Measurements from ENCODE around the gene PGAP3.
"Not testable (repeated sequence)": the region's sequence is repeated elsewhere in the genome, so short reads cannot be mapped to it uniquely, and the experiment has no call there.

PGAP3 gene

DNA sequence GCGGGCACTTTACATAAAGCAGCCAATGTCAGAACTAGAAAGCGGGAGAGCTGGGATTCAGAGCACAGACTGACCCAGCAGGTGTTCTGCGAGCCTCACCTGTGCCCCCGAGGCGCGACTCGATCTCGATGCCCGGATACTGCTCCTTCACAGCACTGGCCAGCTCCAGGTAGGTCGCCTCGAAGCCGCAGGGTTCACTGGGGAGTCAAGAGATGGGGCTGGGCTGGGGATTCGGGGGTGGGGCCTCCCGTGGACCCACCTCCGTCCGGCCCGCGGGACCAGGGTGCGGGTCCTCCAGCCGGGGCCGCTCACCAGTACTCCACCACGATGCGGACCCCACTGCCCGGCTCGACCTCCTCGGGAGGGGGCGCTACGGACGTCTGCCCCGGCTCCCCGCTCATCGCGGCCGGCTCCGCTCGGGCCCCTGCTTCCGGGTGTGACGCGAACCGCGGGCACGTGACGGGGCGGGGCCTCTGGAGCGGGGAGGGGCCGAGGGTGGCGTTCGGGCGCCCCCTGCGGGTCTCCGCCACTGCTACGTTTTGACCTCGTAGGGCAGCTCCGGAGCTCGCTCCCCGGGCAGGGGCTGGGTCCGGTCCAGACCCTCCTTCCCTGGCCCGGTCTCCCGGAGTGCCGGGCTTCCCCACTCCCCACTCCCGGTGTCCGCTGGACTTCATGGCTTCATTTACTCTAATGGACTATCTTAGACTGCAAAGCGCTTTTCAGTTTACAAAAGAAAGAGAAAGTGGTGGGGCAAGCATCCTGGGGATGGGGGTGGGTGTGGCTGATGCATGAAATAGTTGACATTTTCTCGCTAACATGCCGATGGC, 42.5 kb upstream of the PGAP3 start, which contains the start of gene MIEN1:
TSS of gene MIEN1 (minus strand) at position 438 of the 827 bp plus-strand sequence. CDS start at position 401, 37 bp downstream.
- H3K4me3 Mint-ChIP-seq = peak within 1 kb of the TSS; percentile 88
- no peaks in the 10 kb centered on the region for H3K36me3 Mint-ChIP-seq (ENCODE audit: low read depth)
- peaks cover 22% of the 10 kb centered on the region for H3K27me3 Mint-ChIP-seq (ENCODE audit: low read depth, poor library complexity)
- H3K9me3 Mint-ChIP-seq = no peaks in the 10 kb centered on the region
- DNase-seq = peak; percentile 96
- TF ChIP-seq, protein P1, sequence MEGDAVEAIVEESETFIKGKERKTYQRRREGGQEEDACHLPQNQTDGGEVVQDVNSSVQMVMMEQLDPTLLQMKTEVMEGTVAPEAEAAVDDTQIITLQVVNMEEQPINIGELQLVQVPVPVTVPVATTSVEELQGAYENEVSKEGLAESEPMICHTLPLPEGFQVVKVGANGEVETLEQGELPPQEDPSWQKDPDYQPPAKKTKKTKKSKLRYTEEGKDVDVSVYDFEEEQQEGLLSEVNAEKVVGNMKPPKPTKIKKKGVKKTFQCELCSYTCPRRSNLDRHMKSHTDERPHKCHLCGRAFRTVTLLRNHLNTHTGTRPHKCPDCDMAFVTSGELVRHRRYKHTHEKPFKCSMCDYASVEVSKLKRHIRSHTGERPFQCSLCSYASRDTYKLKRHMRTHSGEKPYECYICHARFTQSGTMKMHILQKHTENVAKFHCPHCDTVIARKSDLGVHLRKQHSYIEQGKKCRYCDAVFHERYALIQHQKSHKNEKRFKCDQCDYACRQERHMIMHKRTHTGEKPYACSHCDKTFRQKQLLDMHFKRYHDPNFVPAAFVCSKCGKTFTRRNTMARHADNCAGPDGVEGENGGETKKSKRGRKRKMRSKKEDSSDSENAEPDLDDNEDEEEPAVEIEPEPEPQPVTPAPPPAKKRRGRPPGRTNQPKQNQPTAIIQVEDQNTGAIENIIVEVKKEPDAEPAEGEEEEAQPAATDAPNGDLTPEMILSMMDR (IDR thresholded peaks at IDR 0.05) = peak; percentile 84
- no peak within 1 kb of the TSS for H3K27ac Mint-ChIP-seq
- H3K4me1 Mint-ChIP-seq = peaks cover 10% of the 10 kb centered on the region

DNA sequence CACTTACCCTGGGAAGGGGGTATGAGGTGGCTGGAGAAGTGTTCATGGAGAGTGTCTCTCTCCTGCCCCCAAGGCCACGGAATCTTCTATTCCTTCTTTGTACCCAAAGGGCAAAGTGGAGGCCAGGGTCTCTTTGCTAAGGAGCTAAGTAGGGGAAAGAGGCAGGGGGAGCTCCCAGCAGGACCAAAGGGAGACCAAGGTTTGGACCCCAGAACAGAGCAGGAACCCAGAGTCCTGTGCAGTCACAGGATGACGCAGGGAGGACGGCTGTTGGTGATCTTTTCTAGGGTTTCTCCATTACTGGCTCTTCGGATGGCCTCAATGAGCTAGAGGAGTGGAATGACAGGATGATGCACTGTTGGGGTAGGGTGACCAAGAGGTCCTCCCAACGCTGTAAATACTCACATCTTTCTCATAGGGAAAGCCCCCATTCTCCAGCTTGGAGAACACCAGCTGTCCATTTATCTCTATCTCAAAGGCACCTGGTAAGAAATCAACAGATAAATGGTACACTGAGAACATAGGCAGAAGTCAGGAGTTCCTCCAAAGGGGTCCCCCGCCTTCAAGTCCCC, 41.5 kb upstream of the PGAP3 start:
- Mint-ChIP-seq H3K4me1 (peaks cover 10% of the 10 kb centered on the region), H3K4me3 (peak overlapping the region; percentile 88), H3K9me3 (no peaks in the 10 kb centered on the region), H3K27ac (no peak overlapping the region), H3K36me3 (ENCODE audit: low read depth) (peaks cover 5% of the 10 kb centered on the region), H3K27me3 (ENCODE audit: low read depth, poor library complexity) (peaks cover 21% of the 10 kb centered on the region)
- no peak for DNase-seq
- TF ChIP-seq, protein P1 (IDR thresholded peaks at IDR 0.05) = no peak

DNA sequence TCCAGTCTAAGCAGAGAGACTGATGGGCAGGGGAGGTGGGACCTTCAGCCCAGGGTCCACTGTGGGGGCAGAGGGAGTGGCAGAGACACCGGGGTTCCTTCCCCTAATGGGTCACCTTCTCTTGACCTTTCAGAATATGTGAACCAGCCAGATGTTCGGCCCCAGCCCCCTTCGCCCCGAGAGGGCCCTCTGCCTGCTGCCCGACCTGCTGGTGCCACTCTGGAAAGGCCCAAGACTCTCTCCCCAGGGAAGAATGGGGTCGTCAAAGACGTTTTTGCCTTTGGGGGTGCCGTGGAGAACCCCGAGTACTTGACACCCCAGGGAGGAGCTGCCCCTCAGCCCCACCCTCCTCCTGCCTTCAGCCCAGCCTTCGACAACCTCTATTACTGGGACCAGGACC, 39.7 kb upstream of the PGAP3 start:
- no peak for DNase-seq
- Mint-ChIP-seq H3K4me1 (peaks cover 14% of the 10 kb centered on the region), H3K4me3 (no peak overlapping the region), H3K27me3 (ENCODE audit: low read depth, poor library complexity) (peaks cover 14% of the 10 kb centered on the region), H3K36me3 (ENCODE audit: low read depth) (peaks cover 18% of the 10 kb centered on the region), H3K9me3 (no peaks in the 10 kb centered on the region), H3K27ac (no peak overlapping the region)
- TF ChIP-seq, protein P1 (IDR thresholded peaks at IDR 0.05) = no peak

DNA sequence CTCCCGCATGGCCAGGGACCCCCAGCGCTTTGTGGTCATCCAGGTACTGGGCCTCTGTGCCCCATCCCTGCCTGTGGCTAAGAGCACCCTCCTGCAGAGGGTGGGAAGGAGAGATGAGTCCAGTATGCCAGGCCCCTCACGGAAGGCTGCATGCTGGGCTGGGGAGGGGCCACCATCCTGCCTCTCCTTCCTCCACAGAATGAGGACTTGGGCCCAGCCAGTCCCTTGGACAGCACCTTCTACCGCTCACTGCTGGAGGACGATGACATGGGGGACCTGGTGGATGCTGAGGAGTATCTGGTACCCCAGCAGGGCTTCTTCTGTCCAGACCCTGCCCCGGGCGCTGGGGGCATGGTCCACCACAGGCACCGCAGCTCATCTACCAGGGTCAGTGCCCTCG, 38.8 kb upstream of the PGAP3 start:
- Mint-ChIP-seq H3K27me3 (ENCODE audit: low read depth, poor library complexity) (peaks cover 14% of the 10 kb centered on the region), H3K9me3 (no peaks in the 10 kb centered on the region), H3K36me3 (ENCODE audit: low read depth) (peaks cover 18% of the 10 kb centered on the region), H3K27ac (no peak overlapping the region), H3K4me3 (no peak overlapping the region), H3K4me1 (peaks cover 14% of the 10 kb centered on the region)
- DNase-seq = no peak
- TF ChIP-seq, protein P1 (IDR thresholded peaks at IDR 0.05) = no peak

DNA sequence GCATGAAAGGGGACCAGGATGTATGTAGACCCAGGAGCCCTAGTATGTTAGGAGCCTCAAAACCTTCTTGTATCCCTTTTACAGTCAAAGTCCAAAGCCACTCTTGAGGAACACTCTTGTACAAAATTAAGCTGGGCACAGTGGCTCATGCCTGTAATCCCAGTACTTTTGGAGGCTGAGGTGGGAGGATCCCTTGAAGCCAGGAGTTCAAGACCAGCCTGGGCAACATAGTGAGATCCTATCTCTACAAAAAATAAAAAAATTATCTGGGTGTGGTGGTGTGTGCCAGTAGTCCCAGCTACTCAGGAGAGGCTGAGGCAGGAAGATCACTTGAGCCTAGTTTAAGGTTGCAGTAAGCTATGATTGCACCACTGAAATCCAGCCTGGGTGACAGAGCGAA, 38.1 kb upstream of the PGAP3 start:
- DNase-seq; H3K4me3 Mint-ChIP-seq; H3K9me3 Mint-ChIP-seq; H3K27me3 Mint-ChIP-seq (ENCODE audit: low read depth, poor library complexity); H3K27ac Mint-ChIP-seq: not testable (repeated sequence)
- peaks cover 18% of the 10 kb centered on the region for H3K36me3 Mint-ChIP-seq (ENCODE audit: low read depth)
- H3K4me1 Mint-ChIP-seq = peaks cover 14% of the 10 kb centered on the region

DNA sequence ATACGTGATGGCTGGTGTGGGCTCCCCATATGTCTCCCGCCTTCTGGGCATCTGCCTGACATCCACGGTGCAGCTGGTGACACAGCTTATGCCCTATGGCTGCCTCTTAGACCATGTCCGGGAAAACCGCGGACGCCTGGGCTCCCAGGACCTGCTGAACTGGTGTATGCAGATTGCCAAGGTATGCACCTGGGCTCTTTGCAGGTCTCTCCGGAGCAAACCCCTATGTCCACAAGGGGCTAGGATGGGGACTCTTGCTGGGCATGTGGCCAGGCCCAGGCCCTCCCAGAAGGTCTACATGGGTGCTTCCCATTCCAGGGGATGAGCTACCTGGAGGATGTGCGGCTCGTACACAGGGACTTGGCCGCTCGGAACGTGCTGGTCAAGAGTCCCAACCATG, 36.9 kb upstream of the PGAP3 start:
- peak overlapping the region; percentile 85 for H3K27ac Mint-ChIP-seq

More for the DNA sequence above, 36.9 kb upstream of the PGAP3 start:
- no peak for DNase-seq
- H3K9me3 Mint-ChIP-seq = no peaks in the 10 kb centered on the region
- H3K27me3 Mint-ChIP-seq (ENCODE audit: low read depth, poor library complexity) = peaks cover 6% of the 10 kb centered on the region
- TF ChIP-seq, protein P1 (IDR thresholded peaks at IDR 0.05) = no peak
- H3K4me1 Mint-ChIP-seq = peaks cover 17% of the 10 kb centered on the region
- peaks cover 23% of the 10 kb centered on the region for H3K36me3 Mint-ChIP-seq (ENCODE audit: low read depth)
- no peak overlapping the region for H3K4me3 Mint-ChIP-seq

Measured in nephron progenitor cell (in vitro differentiated cells).